PC-9 (cell line): ENCODE data around the gene NXN. TPM values are rescaled to one million over a fixed set of nuclear protein-coding genes. Genes with fewer than 3 reads are reported as not detected.

Experiments
- BruUV-seq: library from RNA; stranded (reverse); fragments of 400-500 nt; replicated peaks from 2 replicates; lab custom pipeline; 2021; lab: Mats Ljungman, UMichigan
- CTCF ChIA-PET: fragments of 300-600 bp; sonication (Branson Sonifier 250); formaldehyde crosslinking; loops from one replicate; lab custom pipeline; 2022; ENCODE audit warnings: antibody characterized with exemption; lab: Charles Lee
- POLR2A ChIA-PET: fragments of 300-600 bp; sonication (Branson Sonifier 250); formaldehyde crosslinking; loops from one replicate; lab custom pipeline; 2022; ENCODE audit warnings: antibody characterized with exemption; ENCODE audit not compliant: unreplicated experiment; lab: Charles Lee
- DNase-seq, 2 experiments: peaks; one replicate each; pipeline versions ENCODE4 v3.0.0 to v3.0.0-alpha.2; 2015 to 2022; ENCODE audit warnings: mixed read lengths in 1 of 2
- H2AFZ ChIP-seq: fragments of 200-600 bp; sonication (generic); 2 replicates; pipeline ENCODE4 v1.8.1; 2017; ENCODE audit warnings: antibody characterized with exemption
- H3F3A ChIP-seq: fragments of 200-600 bp; sonication (generic); 2 replicates; pipeline ENCODE4 v1.8.1; 2017; ENCODE audit warnings: antibody characterized with exemption, mild to moderate bottlenecking, low read depth; ENCODE audit not compliant: insufficient read depth
- H3K27ac ChIP-seq: fragments of 200-600 bp; sonication (generic); 2 replicates; pipeline ENCODE4 v1.6.1; 2016; ENCODE audit warnings: mixed run types
- H3K27me3 ChIP-seq: fragments of 200-600 bp; sonication (generic); 2 replicates; pipeline ENCODE4 v1.6.1; 2016; ENCODE audit warnings: low read depth, mixed run types; ENCODE audit not compliant: insufficient read depth
- H3K36me3 ChIP-seq: fragments of 200-600 bp; sonication (generic); 2 replicates; pipeline ENCODE4 v1.6.1; 2016; ENCODE audit warnings: low read depth, mixed run types
- H3K4me1 ChIP-seq: fragments of 200-600 bp; sonication (generic); replicated peaks from 2 replicates; pipeline ENCODE4 v1.6.1; 2016; ENCODE audit warnings: mixed run types; ENCODE audit not compliant: insufficient read depth
- H3K4me2 ChIP-seq: fragments of 200-600 bp; sonication (generic); 2 replicates; pipeline ENCODE4 v1.6.1; 2017; ENCODE audit warnings: mixed run types
- H3K4me3 ChIP-seq: fragments of 200-600 bp; sonication (generic); 2 replicates; pipeline ENCODE4 v1.6.1; 2016; ENCODE audit warnings: mixed run types
- H3K79me2 ChIP-seq: fragments of 200-600 bp; sonication (generic); 2 replicates; pipeline ENCODE4 v1.6.1; 2017; ENCODE audit warnings: low read depth, mixed run types
- H3K9me2 ChIP-seq: fragments of 200-600 bp; sonication (generic); 2 replicates; pipeline ENCODE4 v1.8.1; 2017; ENCODE audit warnings: mild to moderate bottlenecking; ENCODE audit not compliant: insufficient read depth
- H3K9me3 ChIP-seq: fragments of 200-600 bp; sonication (generic); 2 replicates; pipeline ENCODE4 v1.8.1; 2016; ENCODE audit warnings: low read depth; ENCODE audit not compliant: insufficient read depth
- H4K20me1 ChIP-seq: fragments of 200-600 bp; sonication (generic); 2 replicates; pipeline ENCODE4 v1.8.1; 2017; ENCODE audit not compliant: insufficient read depth
- CTCF ChIP-seq: fragments of 200-600 bp; sonication (generic); conservative IDR thresholded peaks from 2 replicates; pipeline ENCODE4 v1.6.1; 2017; ENCODE audit warnings: mixed run types, antibody characterized with exemption, mild to moderate bottlenecking, moderate library complexity
- EZH2 ChIP-seq: fragments of 200-600 bp; sonication (generic); IDR thresholded peaks from 2 replicates; pipeline ENCODE4 v1.8.0; 2017; ENCODE audit warnings: antibody characterized with exemption, low read depth
- intact Hi-C: fragments of 100-400 bp; cut with micrococcal nuclease; formaldehyde crosslinking; loops from one replicate; pipeline ENCODE4 v1.10.0; 2022; ENCODE audit not compliant: unreplicated experiment
- total RNA-seq: library from RNA; stranded (reverse); gene quantifications from 2 replicates; pipeline ENCODE4 v1.2.3, GENCODE V29; 2021

NXN gene
- total RNA-seq, 1 experiment from 2014 or later: 59.8 TPM

GRCh38 chr17:896953-897661, 82.5 kb downstream of the NXN start:
- no peak overlapping the region for H3K27ac ChIP-seq
- no peaks in the 10 kb centered on the region for H3K36me3 ChIP-seq
- DNase-seq: no peak
- CTCF ChIA-PET: no interaction called here
- H3F3A ChIP-seq: no peaks in the 10 kb centered on the region
- no peaks in the 10 kb centered on the region for H3K79me2 ChIP-seq
- H2AFZ ChIP-seq: no peak overlapping the region
- H3K27me3 ChIP-seq: no peaks in the 10 kb centered on the region
- TF ChIP-seq EZH2: no peak
- TF ChIP-seq CTCF: no peak
- intact Hi-C loops: no loop called here
- no peaks in the 10 kb centered on the region for H3K9me2 ChIP-seq
- no peak overlapping the region for H3K4me3 ChIP-seq
- H3K9me3 ChIP-seq: no peaks in the 10 kb centered on the region
- peaks cover 22% of the 10 kb centered on the region for H4K20me1 ChIP-seq
- H3K4me1 ChIP-seq: no peaks in the 10 kb centered on the region
- no TSS peak for BruUV-seq
- POLR2A ChIA-PET: interaction anchor here (0.7 kb wide), 1 partner anchor 10 kb away, joined by 3 read pairs; no protein-coding TSS in a partner anchor
- no peak overlapping the region for H3K4me2 ChIP-seq

DNA sequence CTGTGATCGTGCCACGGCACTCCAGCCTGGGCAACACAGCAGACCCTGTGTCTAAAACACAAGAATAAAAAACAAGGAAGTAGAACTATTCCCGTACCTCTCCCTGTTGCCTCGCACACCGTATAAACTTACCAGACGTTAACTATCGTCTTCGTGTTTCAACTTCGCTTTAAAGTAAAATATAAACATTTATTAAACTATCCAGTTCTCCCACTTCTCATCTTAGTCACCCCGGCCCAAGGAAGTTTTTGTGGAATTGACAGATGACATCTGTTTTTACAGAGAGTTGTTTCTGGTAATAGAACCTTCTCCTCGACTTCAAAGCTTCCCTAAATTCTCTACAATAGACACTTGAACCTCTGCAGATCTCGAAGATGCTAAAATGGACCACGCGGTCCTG, 83.1 kb downstream of the NXN start:
- POLR2A ChIA-PET: interaction anchor here (0.7 kb wide), 1 partner anchor 10 kb away, joined by 3 read pairs; no protein-coding TSS in a partner anchor
- Histone ChIP-seq H3K4me3 (no peak overlapping the region), H3K79me2 (no peaks in the 10 kb centered on the region), H3F3A (no peaks in the 10 kb centered on the region), H3K4me2 (no peak overlapping the region), H3K27me3 (no peaks in the 10 kb centered on the region), H2AFZ (no peak overlapping the region), H3K27ac (no peak overlapping the region), H3K36me3 (no peaks in the 10 kb centered on the region), H3K4me1 (no peaks in the 10 kb centered on the region), H3K9me3 (no peaks in the 10 kb centered on the region), H4K20me1 (peaks cover 23% of the 10 kb centered on the region), H3K9me2 (no peaks in the 10 kb centered on the region)
- TF ChIP-seq CTCF (no peak), EZH2 (no peak)
- no peak for DNase-seq
- CTCF ChIA-PET: no interaction called here
- intact Hi-C loops: no loop called here
- BruUV-seq: no TSS peak

DNA sequence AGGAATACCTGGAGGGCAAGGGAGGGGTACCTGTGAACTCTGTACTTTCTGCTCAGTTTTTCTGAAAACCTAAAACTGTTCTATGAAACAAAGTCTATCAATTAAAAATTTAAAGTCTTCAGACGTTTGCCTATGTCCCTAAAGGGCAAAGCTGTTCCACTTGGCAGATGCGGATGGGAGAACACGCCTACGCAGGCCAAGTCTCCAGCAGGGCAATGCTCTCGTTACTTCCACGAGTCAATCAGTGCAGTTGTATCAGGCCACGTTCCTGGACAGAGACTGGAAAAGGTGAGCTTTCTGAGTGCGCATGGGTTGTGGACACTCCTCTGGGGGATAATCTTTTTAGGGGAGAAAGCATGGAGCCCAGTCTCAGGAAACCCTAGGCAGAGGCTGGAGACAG, 86.6 kb downstream of the NXN start:
- BruUV-seq: no TSS peak
- POLR2A ChIA-PET: no interaction called here

More for the DNA sequence above, 86.6 kb downstream of the NXN start:
- no peak overlapping the region for H3K4me2 ChIP-seq
- H3K79me2 ChIP-seq: no peaks in the 10 kb centered on the region
- TF ChIP-seq EZH2: no peak
- TF ChIP-seq CTCF: no peak
- no peaks in the 10 kb centered on the region for H3K36me3 ChIP-seq
- H3K4me3 ChIP-seq: no peak overlapping the region
- no peak overlapping the region for H2AFZ ChIP-seq
- no peaks in the 10 kb centered on the region for H3K9me3 ChIP-seq
- H3K27ac ChIP-seq: no peak overlapping the region
- peaks cover 20% of the 10 kb centered on the region; the same call in 1 of the 2 replicates for H4K20me1 ChIP-seq
- DNase-seq: no peak
- no peaks in the 10 kb centered on the region for H3K27me3 ChIP-seq
- no peaks in the 10 kb centered on the region for H3K4me1 ChIP-seq
- no peaks in the 10 kb centered on the region for H3F3A ChIP-seq
- no peaks in the 10 kb centered on the region for H3K9me2 ChIP-seq
- CTCF ChIA-PET: no interaction called here
- intact Hi-C loops: no loop called here
